Activated CD8-positive, alpha-beta memory T cell treated with anti-CD3 and anti-CD28 coated beads, Interleukin-2, amount 50 U/mL, for 4 hours (primary cell): ENCODE data around the gene TAS1R3.
"Not testable (repeated sequence)": the region's sequence is repeated elsewhere in the genome, so short reads cannot be mapped to it uniquely, and the experiment has no call there.

Experiments used
- DNase-seq: peaks from one replicate; pipeline ENCODE4 v3.0.0-alpha.2; 2020

Gene TAS1R3

GRCh38 chr1:1354271-1355247, 23.5 kb downstream of the TAS1R3 start:
- peak; percentile 46 for DNase-seq

GRCh38 chr1:1355416-1355815, 24.3 kb downstream of the TAS1R3 start:
- DNase-seq = no peak

GRCh38 chr1:1356166-1356795, 25.2 kb downstream of the TAS1R3 start:
- no peak for DNase-seq

GRCh38 chr1:1356796-1357401, 25.8 kb downstream of the TAS1R3 start:
- no peak for DNase-seq

GRCh38 chr1:1357871-1358432, 26.9 kb downstream of the TAS1R3 start:
- DNase-seq = no peak

GRCh38 chr1:1358433-1359271, 27.6 kb downstream of the TAS1R3 start, which contains the start of gene MXRA8:
Gene MXRA8 (minus strand): TSS chr1:1358555. CDS start chr1:1358504, 51 bp downstream.
- DNase-seq = peak; percentile 14

GRCh38 chr1:1359308-1359663, 28.2 kb downstream of the TAS1R3 start:
- DNase-seq = peak; percentile 25

- DNase-seq = no peak
Measured at GRCh38 chr1:1359664-1360468, 28.8 kb downstream of the TAS1R3 start.

- no peak for DNase-seq
Measured at GRCh38 chr1:1360506-1361169, 29.6 kb downstream of the TAS1R3 start.

- DNase-seq = no peak
Measured at GRCh38 chr1:1361233-1361981, 30.3 kb downstream of the TAS1R3 start.

GRCh38 chr1:1361982-1362423, 30.9 kb downstream of the TAS1R3 start:
- DNase-seq = no peak

- no peak for DNase-seq
Measured at GRCh38 chr1:1364266-1364665, 33.2 kb downstream of the TAS1R3 start.

GRCh38 chr1:1365875-1366698, 35.0 kb downstream of the TAS1R3 start:
- DNase-seq = no peak

GRCh38 chr1:1366699-1367066, 35.6 kb downstream of the TAS1R3 start:
- DNase-seq = no peak

GRCh38 chr1:1367315-1367714, 36.2 kb downstream of the TAS1R3 start:
- no peak for DNase-seq

GRCh38 chr1:1370094-1370493, 39.0 kb downstream of the TAS1R3 start:
- DNase-seq = not testable (repeated sequence)

- DNase-seq = no peak
Measured at GRCh38 chr1:1370771-1371300, 39.8 kb downstream of the TAS1R3 start.

- peak; percentile 50 for DNase-seq
Measured at GRCh38 chr1:1371364-1371745, 40.3 kb downstream of the TAS1R3 start.
